CD4-positive, alpha-beta T cell (primary cell): ENCODE measurements around the gene GRID2. TPM values are rescaled to one million over a fixed set of nuclear protein-coding genes. Genes with fewer than 3 reads are reported as not detected.

ENCODE experiments used
- ATAC-seq: fragments of 200-7000 bp; cut with Tn5 transposase; one replicate; pipeline ENCODE4 v1.10.0; 2022; ENCODE audit warnings: mild to moderate bottlenecking; ENCODE audit not compliant: poor library complexity
- CTCF ChIA-PET: fragments of 350-600 bp; sonication (Branson Sonifier 250); formaldehyde crosslinking; loops from one replicate; lab custom pipeline; 2021; ENCODE audit warnings: antibody characterized with exemption, inconsistent platforms; lab: Charles Lee
- POLR2A ChIA-PET: fragments of 350-600 bp; sonication (Branson Sonifier 250); formaldehyde crosslinking; loops from one replicate; lab custom pipeline; 2021; ENCODE audit warnings: antibody characterized with exemption, inconsistent platforms; lab: Charles Lee
- DNase-seq, 14 experiments: peaks; one replicate each; pipeline ENCODE4 v3.0.0-alpha.2; 2013 to 2020; ENCODE audit warnings: mixed read lengths in 2 of 14
- H3K27ac ChIP-seq, 2 donors: one replicate each; pipeline versions ENCODE4 v1.5.1 to v1.7.0; 2013; ENCODE audit warnings: low read length in 2 of 2, low read depth in 1 of 2, mild to moderate bottlenecking in 1 of 2
- H3K27me3 ChIP-seq, 2 experiments: 1 replicate in 1 of 2; 2 replicates in 1 of 2; pipeline versions ENCODE4 v1.6.1 to v1.7.0; 2013; ENCODE audit warnings: low read length in 2 of 2, control low read depth in 1 of 2, mild to moderate bottlenecking in 1 of 2, moderate library complexity in 1 of 2; ENCODE audit not compliant: insufficient read depth in 2 of 2, control insufficient read depth in 1 of 2
- H3K36me3 ChIP-seq: one replicate; pipeline ENCODE4 v1.6.1; 2013; ENCODE audit warnings: low read length, control low read depth; ENCODE audit not compliant: insufficient read depth
- H3K4me1 ChIP-seq: one replicate; pipeline ENCODE4 v1.6.1; 2013; ENCODE audit warnings: low read length, control low read depth; ENCODE audit not compliant: insufficient read depth
- H3K4me3 ChIP-seq: one replicate; pipeline ENCODE4 v1.5.1; 2013; ENCODE audit warnings: mild to moderate bottlenecking, low read length, moderate library complexity
- H3K9me3 ChIP-seq, 2 experiments: 1 replicate in 1 of 2; 2 replicates in 1 of 2; pipeline versions ENCODE4 v1.6.1 to v1.7.0; 2013; ENCODE audit warnings: low read length in 2 of 2, mild to moderate bottlenecking in 2 of 2, control low read depth in 1 of 2, moderate library complexity in 1 of 2; ENCODE audit not compliant: control insufficient read depth in 1 of 2, insufficient read depth in 1 of 2
- H3K27ac Mint-ChIP-seq: one replicate; pipeline ENCODE4 v1.8.0; 2020; ENCODE audit warnings: mixed read lengths
- H3K27me3 Mint-ChIP-seq: one replicate; pipeline ENCODE4 v1.8.0; 2021; ENCODE audit warnings: mixed read lengths
- H3K36me3 Mint-ChIP-seq: one replicate; pipeline ENCODE4 v1.8.0; 2021; ENCODE audit warnings: low read depth, mixed read lengths
- H3K4me1 Mint-ChIP-seq: one replicate; pipeline ENCODE4 v1.8.0; 2021; ENCODE audit warnings: low read depth, mixed read lengths
- H3K4me3 Mint-ChIP-seq: one replicate; pipeline ENCODE4 v1.8.0; 2020; ENCODE audit warnings: mild to moderate bottlenecking, mixed read lengths
- H3K9me3 Mint-ChIP-seq: one replicate; pipeline ENCODE4 v1.8.0; 2020; ENCODE audit warnings: mixed read lengths
- intact Hi-C, 2 experiments: fragments of 100-400 bp; cut with DNase I in 1 of 2; cut with micrococcal nuclease in 1 of 2; formaldehyde crosslinking; loops; one replicate each; pipeline versions ENCODE4 v1.15.1 to v1.9.0; 2023 to 2025; cut with DNase I, micrococcal nuclease
- total RNA-seq, 174 experiments: library from RNA in 2 of 174; stranded (reverse) in 2 of 174; gene quantifications; one replicate each; pipeline ENCODE4 v1.2.3 and lab custom pipeline; 2021 to 2026
- TF ChIP-seq, protein P1 (sequence below): fragments of 200-600 bp; IDR thresholded peaks from one replicate; pipeline ENCODE4 v1.8.0; 2022; ENCODE audit warnings: antibody characterized with exemption, mild to moderate bottlenecking

Gene GRID2
- total RNA-seq, 2 experiments from 2014 or later: not detected

GRCh38 chr4:92615049-92615448, 311.3 kb downstream of the GRID2 start:
- ChIA-PET CTCF (no interaction called here), POLR2A (no interaction called here)

GRCh38 chr4:92618968-92619367, 315.2 kb downstream of the GRID2 start:
- DNase-seq (no peak), ATAC-seq (no peak)
- ChIA-PET CTCF (no interaction called here), POLR2A (no interaction called here)
- Mint-ChIP-seq H3K27me3 (no peaks in the 10 kb centered on the region), H3K36me3 (no peaks in the 10 kb centered on the region), H3K9me3 (no peaks in the 10 kb centered on the region), H3K4me1 (no peaks in the 10 kb centered on the region), H3K27ac (no peak overlapping the region), H3K4me3 (no peak overlapping the region)
- H3K4me3 ChIP-seq: no peak overlapping the region
- no peaks in the 10 kb centered on the region for H3K27me3 ChIP-seq
- H3K27ac ChIP-seq: no peak overlapping the region
- H3K36me3 ChIP-seq: no peaks in the 10 kb centered on the region
- intact Hi-C loops: no loop called here
- TF ChIP-seq, protein P1, sequence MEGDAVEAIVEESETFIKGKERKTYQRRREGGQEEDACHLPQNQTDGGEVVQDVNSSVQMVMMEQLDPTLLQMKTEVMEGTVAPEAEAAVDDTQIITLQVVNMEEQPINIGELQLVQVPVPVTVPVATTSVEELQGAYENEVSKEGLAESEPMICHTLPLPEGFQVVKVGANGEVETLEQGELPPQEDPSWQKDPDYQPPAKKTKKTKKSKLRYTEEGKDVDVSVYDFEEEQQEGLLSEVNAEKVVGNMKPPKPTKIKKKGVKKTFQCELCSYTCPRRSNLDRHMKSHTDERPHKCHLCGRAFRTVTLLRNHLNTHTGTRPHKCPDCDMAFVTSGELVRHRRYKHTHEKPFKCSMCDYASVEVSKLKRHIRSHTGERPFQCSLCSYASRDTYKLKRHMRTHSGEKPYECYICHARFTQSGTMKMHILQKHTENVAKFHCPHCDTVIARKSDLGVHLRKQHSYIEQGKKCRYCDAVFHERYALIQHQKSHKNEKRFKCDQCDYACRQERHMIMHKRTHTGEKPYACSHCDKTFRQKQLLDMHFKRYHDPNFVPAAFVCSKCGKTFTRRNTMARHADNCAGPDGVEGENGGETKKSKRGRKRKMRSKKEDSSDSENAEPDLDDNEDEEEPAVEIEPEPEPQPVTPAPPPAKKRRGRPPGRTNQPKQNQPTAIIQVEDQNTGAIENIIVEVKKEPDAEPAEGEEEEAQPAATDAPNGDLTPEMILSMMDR: no peak
- no peaks in the 10 kb centered on the region for H3K9me3 ChIP-seq
- no peaks in the 10 kb centered on the region for H3K4me1 ChIP-seq

More at GRCh38 chr4:92615049-92615448, 311.3 kb downstream of the GRID2 start:
- H3K27me3 ChIP-seq: no peaks in the 10 kb centered on the region
- H3K9me3 ChIP-seq: no peaks in the 10 kb centered on the region
- no peaks in the 10 kb centered on the region for H3K4me1 ChIP-seq
- H3K36me3 Mint-ChIP-seq: no peaks in the 10 kb centered on the region
- intact Hi-C loops: no loop called here
- no peak overlapping the region for H3K27ac Mint-ChIP-seq
- H3K27ac ChIP-seq: no peak overlapping the region
- no peak overlapping the region for H3K4me3 ChIP-seq
- no peak overlapping the region for H3K4me3 Mint-ChIP-seq
- TF ChIP-seq, protein P1: no peak
- H3K9me3 Mint-ChIP-seq: peaks cover 7% of the 10 kb centered on the region
- no peaks in the 10 kb centered on the region for H3K27me3 Mint-ChIP-seq
- no peak for ATAC-seq
- DNase-seq: no peak
- H3K36me3 ChIP-seq: no peaks in the 10 kb centered on the region
- no peaks in the 10 kb centered on the region for H3K4me1 Mint-ChIP-seq

GRCh38 chr4:92629302-92629701, 325.5 kb downstream of the GRID2 start:
- no peak overlapping the region for H3K4me3 Mint-ChIP-seq
- DNase-seq: no peak

More at GRCh38 chr4:92629302-92629701, 325.5 kb downstream of the GRID2 start:
- TF ChIP-seq, protein P1: no peak
- Mint-ChIP-seq H3K27ac (no peak overlapping the region), H3K9me3 (peaks cover 4% of the 10 kb centered on the region), H3K27me3 (no peaks in the 10 kb centered on the region), H3K36me3 (no peaks in the 10 kb centered on the region), H3K4me1 (no peaks in the 10 kb centered on the region)
- H3K27ac ChIP-seq: no peak overlapping the region
- H3K36me3 ChIP-seq: no peaks in the 10 kb centered on the region
- H3K4me1 ChIP-seq: no peaks in the 10 kb centered on the region
- ChIA-PET CTCF (no interaction called here), POLR2A (no interaction called here)
- H3K9me3 ChIP-seq: peaks cover 0 to 9% of the 10 kb centered on the region in 2 experiments
- H3K4me3 ChIP-seq: no peak overlapping the region
- intact Hi-C loops: no loop called here
- no peaks in the 10 kb centered on the region for H3K27me3 ChIP-seq
- ATAC-seq: no peak
